HG03442 (cell line): ENCODE data around the gene UIMC1.
"Not testable (repeated sequence)": the region's sequence is repeated elsewhere in the genome, so short reads cannot be mapped to it uniquely, and the experiment has no call there.

Experiments used
- ATAC-seq: cut with Tn5 transposase; IDR thresholded peaks from one replicate; pipeline ENCODE4 v1.9.1; 2021; ENCODE audit warnings: mild to moderate bottlenecking, moderate library complexity; ENCODE audit not compliant: unreplicated experiment

UIMC1 gene

GRCh38 chr5:177010153-177010552, 3.6 kb upstream of the UIMC1 start:
- no peak for ATAC-seq

- no peak for ATAC-seq
Observed at GRCh38 chr5:177008716-177009115, 2.1 kb upstream of the UIMC1 start.

GRCh38 chr5:177005619-177006264, 837 bp downstream of the UIMC1 start:
- peak; percentile 42 for ATAC-seq

- no peak for ATAC-seq
Observed at GRCh38 chr5:177004961-177005360, 1.6 kb downstream of the UIMC1 start.

- no peak for ATAC-seq
Observed at GRCh38 chr5:177003649-177004048, 2.9 kb downstream of the UIMC1 start.

GRCh38 chr5:176999526-176999925, 7.1 kb downstream of the UIMC1 start:
- not testable (repeated sequence) for ATAC-seq

GRCh38 chr5:176998828-176999227, 7.8 kb downstream of the UIMC1 start:
- ATAC-seq, result no peak

- ATAC-seq, result no peak
Observed at GRCh38 chr5:176996780-176997179, 9.8 kb downstream of the UIMC1 start.

- ATAC-seq, result no peak
Observed at GRCh38 chr5:176995896-176996767, 10.4 kb downstream of the UIMC1 start.

- no peak for ATAC-seq
Observed at GRCh38 chr5:176995122-176995490, 11.5 kb downstream of the UIMC1 start.

- ATAC-seq, result no peak
Observed at GRCh38 chr5:176994460-176995121, 12.0 kb downstream of the UIMC1 start.

- not testable (repeated sequence) for ATAC-seq
Observed at GRCh38 chr5:176993081-176993480, 13.5 kb downstream of the UIMC1 start.

- no peak for ATAC-seq
Observed at GRCh38 chr5:176987583-176987982, 19.0 kb downstream of the UIMC1 start.

- no peak for ATAC-seq
Observed at GRCh38 chr5:176986280-176986679, 20.3 kb downstream of the UIMC1 start.

GRCh38 chr5:176985516-176985915, 21.1 kb downstream of the UIMC1 start:
- no peak for ATAC-seq

- not testable (repeated sequence) for ATAC-seq
Observed at GRCh38 chr5:176984176-176984575, 22.4 kb downstream of the UIMC1 start.

- ATAC-seq, result not testable (repeated sequence)
Observed at GRCh38 chr5:176983593-176983992, 23.0 kb downstream of the UIMC1 start.

- not testable (repeated sequence) for ATAC-seq
Observed at GRCh38 chr5:176983112-176983511, 23.5 kb downstream of the UIMC1 start.

- no peak for ATAC-seq
Observed at GRCh38 chr5:176980818-176981217, 25.8 kb downstream of the UIMC1 start.

- ATAC-seq, result no peak
Observed at GRCh38 chr5:176979669-176980068, 26.9 kb downstream of the UIMC1 start.

- no peak for ATAC-seq
Observed at GRCh38 chr5:176965633-176966032, 40.9 kb downstream of the UIMC1 start.

GRCh38 chr5:176959051-176959450, 47.5 kb downstream of the UIMC1 start:
- ATAC-seq, result no peak
